GM23248 (cell line): ENCODE results near the gene LIPT2.

ENCODE experiments used
- EZH2 ChIP-seq: fragments of 200-600 bp; sonication (generic); IDR thresholded peaks from 2 replicates; pipeline ENCODE4 v1.6.1; 2018; ENCODE audit warnings: antibody characterized with exemption, mild to moderate bottlenecking; ENCODE audit not compliant: insufficient read depth, poor library complexity, severe bottlenecking
- EZH2phosphoT487 ChIP-seq: fragments of 200-600 bp; sonication (generic); IDR thresholded peaks from 2 replicates; pipeline ENCODE4 v1.6.1; 2018; ENCODE audit warnings: antibody characterized with exemption, moderate library complexity, mild to moderate bottlenecking, low read depth; ENCODE audit not compliant: insufficient read depth

- TF ChIP-seq EZH2 (no peak), EZH2phosphoT487 (no peak)
Measured at GRCh38 chr11:74490941-74491340, 2.6 kb downstream of the LIPT2 start.
